SK-N-SH (cell line): Measurements from ENCODE around the gene SEC14L5.

Experiments
- CTCF ChIP-seq: fragments of 200-600 bp; sonication (generic); IDR thresholded peaks from 2 replicates; pipeline ENCODE4 v1.6.1; 2017; ENCODE audit warnings: antibody characterized with exemption, mild to moderate bottlenecking, moderate library complexity
- GABPA ChIP-seq: IDR thresholded peaks from 2 replicates; pipeline ENCODE4 v1.4.0; 2012; ENCODE audit warnings: low read depth, mild to moderate bottlenecking
- TAF1 ChIP-seq: IDR thresholded peaks from 2 replicates; pipeline ENCODE4 v1.6.1; 2012; ENCODE audit warnings: low read depth, mild to moderate bottlenecking, low read length, moderate library complexity, borderline replicate concordance
- TF ChIP-seq, protein P1 (sequence below): IDR thresholded peaks from 2 replicates; pipeline ENCODE4; 2012

DNA sequence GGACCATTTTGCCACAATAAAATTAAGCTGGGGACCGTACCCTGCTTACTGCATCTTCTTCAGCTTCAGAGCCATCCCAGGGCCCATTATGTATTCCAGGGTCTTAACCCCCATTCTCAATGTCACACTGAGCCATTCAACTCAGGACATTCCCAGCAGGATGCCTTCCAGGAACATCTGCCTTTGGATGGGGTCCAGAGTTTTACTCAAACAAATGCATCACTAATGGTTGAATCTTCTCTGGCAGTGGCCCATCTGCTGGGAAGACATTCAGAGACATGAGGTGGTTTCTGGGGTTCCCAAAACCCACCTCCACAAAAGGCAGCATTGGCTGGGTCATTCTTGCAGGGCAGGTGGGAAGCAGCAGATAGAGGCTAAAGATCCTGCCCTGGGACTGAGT is 3.4 kb upstream of the SEC14L5 start:
- no peak for TF ChIP-seq TAF1
- TF ChIP-seq GABPA = no peak
- TF ChIP-seq CTCF = no peak
- TF ChIP-seq, protein P1, sequence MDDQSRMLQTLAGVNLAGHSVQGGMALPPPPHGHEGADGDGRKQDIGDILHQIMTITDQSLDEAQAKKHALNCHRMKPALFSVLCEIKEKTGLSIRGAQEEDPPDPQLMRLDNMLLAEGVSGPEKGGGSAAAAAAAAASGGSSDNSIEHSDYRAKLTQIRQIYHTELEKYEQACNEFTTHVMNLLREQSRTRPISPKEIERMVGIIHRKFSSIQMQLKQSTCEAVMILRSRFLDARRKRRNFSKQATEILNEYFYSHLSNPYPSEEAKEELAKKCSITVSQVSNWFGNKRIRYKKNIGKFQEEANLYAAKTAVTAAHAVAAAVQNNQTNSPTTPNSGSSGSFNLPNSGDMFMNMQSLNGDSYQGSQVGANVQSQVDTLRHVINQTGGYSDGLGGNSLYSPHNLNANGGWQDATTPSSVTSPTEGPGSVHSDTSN = no peak
